ENCODE measurements around the gene NXPH2.

Gene NXPH2

DNA sequence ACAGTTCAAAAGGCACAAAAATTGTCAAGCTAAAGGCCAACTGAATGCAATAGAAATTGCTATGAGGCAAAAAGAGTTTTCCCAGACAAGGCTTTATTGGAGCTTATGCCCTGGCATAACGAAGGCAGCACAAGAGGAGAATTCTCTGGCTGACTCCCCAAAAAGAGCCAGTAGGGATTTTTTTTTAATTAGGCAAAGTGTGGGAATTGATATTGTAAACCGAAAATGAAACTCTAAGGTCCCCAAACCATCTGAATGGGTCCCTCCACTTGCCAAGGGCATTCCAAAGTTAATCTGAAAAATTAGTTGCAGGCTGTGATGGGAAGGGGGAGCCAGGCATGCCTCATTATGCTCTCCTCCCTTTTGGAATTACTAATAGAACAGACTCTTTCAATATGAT, 159.8 kb downstream of the NXPH2 start:
- Histone ChIP-seq H4K20me1 (ENCODE audit: low read depth, low read length) (no peaks in the 10 kb centered on the region), H3K9ac (ENCODE audit: low read length) (no peak overlapping the region), H3K9me3 (ENCODE audit: insufficient read depth, low read length) (no peaks in the 10 kb centered on the region), H3K36me3 (ENCODE audit: low read length) (no peaks in the 10 kb centered on the region), H3K4me2 (ENCODE audit: low read depth, low read length, poor library complexity, severe bottlenecking) (no peak overlapping the region), H3K79me2 (ENCODE audit: insufficient read depth, low read length) (no peaks in the 10 kb centered on the region), H3K9me2 (replicated peaks; ENCODE audit: insufficient read depth, low read length) (no peaks in the 10 kb centered on the region), H3F3A (ENCODE audit: insufficient read depth) (no peaks in the 10 kb centered on the region), H3K4me3 (ENCODE audit: insufficient read depth, low read length, poor library complexity, severe bottlenecking) (no peak overlapping the region), H3K27ac (ENCODE audit: low read depth, low read length) (no peak overlapping the region), H3K27me3 (ENCODE audit: low read length) (no peaks in the 10 kb centered on the region), H2AFZ (ENCODE audit: low read depth, low read length, severe bottlenecking) (no peak overlapping the region)
- TF ChIP-seq CTCF (IDR thresholded peaks at IDR 0.05; ENCODE audit: insufficient read depth, low read length, poor library complexity, severe bottlenecking): no peak
- no peak for TF ChIP-seq EZH2phosphoT487 (conservative IDR thresholded peaks at IDR 0.05; ENCODE audit: low read length)
